HG02763 (cell line): ENCODE results near the gene YWHAQ.
A peak's percentile ranks its signal among the peaks of the same experiment; 100 is the strongest.

Experiments used
- ATAC-seq: cut with Tn5 transposase; IDR thresholded peaks from one replicate; pipeline ENCODE4 v1.9.1; 2021; ENCODE audit warnings: mild to moderate bottlenecking, moderate library complexity; ENCODE audit not compliant: unreplicated experiment

The YWHAQ gene

GRCh38 chr2:9630736-9631552 is at the start of gene YWHAQ:
Gene YWHAQ, minus strand, starts transcription at chr2:9630997. Its CDS starts 545 bp downstream, at chr2:9630452.
- peak; percentile 93 for ATAC-seq

GRCh38 chr2:9680082-9680481 is 49.3 kb upstream of the YWHAQ start:
- ATAC-seq = no peak

- no peak for ATAC-seq
These were observed 48.4 kb upstream of the YWHAQ start for GRCh38 chr2:9679218-9679617.

GRCh38 chr2:9678544-9678943 is 47.7 kb upstream of the YWHAQ start:
- no peak for ATAC-seq

GRCh38 chr2:9675415-9676351 is 44.9 kb upstream of the YWHAQ start:
- ATAC-seq = no peak

- ATAC-seq = no peak
These were observed 44.2 kb upstream of the YWHAQ start for GRCh38 chr2:9674891-9675414.

GRCh38 chr2:9673914-9674481 is 43.2 kb upstream of the YWHAQ start:
- ATAC-seq = no peak

GRCh38 chr2:9668687-9669345 is 38.0 kb upstream of the YWHAQ start:
- no peak for ATAC-seq

- no peak for ATAC-seq
These were observed 37.0 kb upstream of the YWHAQ start for GRCh38 chr2:9667826-9668225.

- ATAC-seq = no peak
These were observed 35.5 kb upstream of the YWHAQ start for GRCh38 chr2:9666306-9666705.

GRCh38 chr2:9665898-9666297 is 35.1 kb upstream of the YWHAQ start:
- no peak for ATAC-seq

- no peak for ATAC-seq
These were observed 33.6 kb upstream of the YWHAQ start for GRCh38 chr2:9664365-9664764.

- ATAC-seq = peak; percentile 61
These were observed 32.4 kb upstream of the YWHAQ start for GRCh38 chr2:9663008-9663879.

- no peak for ATAC-seq
These were observed 30.5 kb upstream of the YWHAQ start for GRCh38 chr2:9661261-9661660.

GRCh38 chr2:9660781-9661180 is 30.0 kb upstream of the YWHAQ start:
- ATAC-seq = no peak

GRCh38 chr2:9660154-9660553 is 29.4 kb upstream of the YWHAQ start:
- no peak for ATAC-seq

- no peak for ATAC-seq
These were observed 28.2 kb upstream of the YWHAQ start for GRCh38 chr2:9658972-9659371.

- ATAC-seq = no peak
These were observed 26.9 kb upstream of the YWHAQ start for GRCh38 chr2:9657731-9658130.

GRCh38 chr2:9657083-9657482 is 26.3 kb upstream of the YWHAQ start:
- ATAC-seq = no peak

GRCh38 chr2:9656270-9656766 is 25.5 kb upstream of the YWHAQ start:
- ATAC-seq = peak; percentile 90
